Right lung (tissue), 10 donors: ENCODE measurements around the gene SLC27A4. TPM values are rescaled to one million over a fixed set of nuclear protein-coding genes. Genes with fewer than 3 reads are reported as not detected.
A peak's percentile ranks its signal among the peaks of the same experiment; 100 is the strongest.

Experiments
- DNase-seq, 2 donors: peaks; one replicate each; pipeline ENCODE4 v3.0.0-alpha.2; 2013
- long read RNA-seq, 8 donors: transcript quantifications; one replicate each; lab custom pipeline, GENCODE V29; 2026
- polyA plus RNA-seq, 5 donors: library from polyadenylated mRNA; unstranded; fragments of 120-200 nt; gene quantifications; one replicate each; pipeline versions ENCODE4 v1.2.1 to v1.2.3, GENCODE V29; 2013; ENCODE audit warnings: inconsistent platforms in 1 of 5, low replicate concordance in 1 of 5; ENCODE audit not compliant: insufficient read length in 5 of 5, insufficient read depth in 1 of 5

SLC27A4 gene
- polyA plus RNA-seq, result 10 to 100 TPM in 2 of 5 donors, 1 to 10 TPM in 3; 7.0 to 17.3 (median 9.5) TPM
- long read RNA-seq, donor 1, partial matches to known transcripts, result 0 of 1 reads
- long read RNA-seq, donor 1, other reads (novel, unspliced or antisense), result 0 of 1 reads
- long read RNA-seq, donor 2, partial matches to known transcripts, result 0 of 2 reads
- long read RNA-seq, donor 2, other reads (novel, unspliced or antisense), result 0 of 2 reads
- long read RNA-seq, donor 3, partial matches to known transcripts, result 0 of 1 reads
- long read RNA-seq, donor 3, other reads (novel, unspliced or antisense), result 0 of 1 reads
- long read RNA-seq, donor 4, result 0 reads
- long read RNA-seq, donor 5, result 0 reads
- long read RNA-seq, donor 6, partial matches to known transcripts, result 0 of 2 reads
- long read RNA-seq, donor 6, other reads (novel, unspliced or antisense), result 0 of 2 reads
- long read RNA-seq, donor 7, transcript SLC27A4-201 (13 exons, 3,028 nt), result major isoform, 7 of 7 reads
- long read RNA-seq, donor 7, partial matches to known transcripts, result 0 of 7 reads
- long read RNA-seq, donor 7, other reads (novel, unspliced or antisense), result 0 of 7 reads
- long read RNA-seq, donor 8, result 0 reads

- peak; percentile 63 to 70 for DNase-seq
Measured at GRCh38 chr9:128339761-128340690, at the start of gene SLC27A4. TSS of gene SLC27A4 (plus strand) at chr9:128340527. CDS start at chr9:128343133, 2,606 bp downstream.

DNA sequence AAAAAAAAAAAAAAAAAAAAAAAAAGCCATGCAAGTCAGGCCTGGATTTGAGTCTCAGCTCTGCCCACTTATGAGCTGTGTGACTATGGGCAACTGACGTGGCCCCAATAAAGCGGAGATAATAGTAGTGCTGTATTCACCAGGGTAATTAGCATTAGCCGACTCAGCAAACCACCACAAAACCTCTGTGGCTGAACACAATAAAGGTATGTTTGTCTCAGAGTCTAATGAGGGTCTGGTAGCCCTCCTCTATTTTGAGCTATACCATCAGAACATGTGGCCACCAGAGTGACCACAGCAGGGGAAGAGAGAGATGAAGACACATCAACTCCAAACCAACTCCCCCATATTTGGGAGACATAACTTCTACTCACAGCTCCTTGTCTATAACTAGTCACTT lies 48.3 kb upstream of the SLC27A4 start:
- DNase-seq, result no peak

GRCh38 chr9:128293091-128293490 lies 47.2 kb upstream of the SLC27A4 start:
- no peak for DNase-seq

DNA sequence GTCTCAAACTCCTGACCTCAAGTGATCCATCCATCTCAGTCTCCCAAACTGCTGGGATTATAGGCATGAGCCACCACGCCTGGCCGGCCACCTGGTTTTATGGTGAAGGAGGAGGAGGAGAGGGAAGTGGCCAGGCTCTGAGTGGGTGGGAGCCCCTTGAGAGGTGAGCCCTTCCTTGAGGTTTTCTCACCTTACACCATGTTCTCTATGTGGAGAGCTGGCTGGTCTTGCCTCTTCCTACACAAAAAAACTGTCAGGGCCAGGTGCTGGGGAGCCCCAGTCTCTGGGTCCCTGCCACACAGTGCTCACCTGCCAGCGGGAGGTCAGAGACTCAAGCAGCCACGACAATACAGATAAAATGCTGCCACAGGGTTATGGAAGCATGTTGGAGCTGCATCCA lies 46.2 kb upstream of the SLC27A4 start:
- DNase-seq, result no peak

GRCh38 chr9:128296340-128297220 lies 43.7 kb upstream of the SLC27A4 start:
- DNase-seq, result no peak

- DNase-seq, result no peak
Measured at GRCh38 chr9:128297221-128297773, 43.0 kb upstream of the SLC27A4 start.

DNA sequence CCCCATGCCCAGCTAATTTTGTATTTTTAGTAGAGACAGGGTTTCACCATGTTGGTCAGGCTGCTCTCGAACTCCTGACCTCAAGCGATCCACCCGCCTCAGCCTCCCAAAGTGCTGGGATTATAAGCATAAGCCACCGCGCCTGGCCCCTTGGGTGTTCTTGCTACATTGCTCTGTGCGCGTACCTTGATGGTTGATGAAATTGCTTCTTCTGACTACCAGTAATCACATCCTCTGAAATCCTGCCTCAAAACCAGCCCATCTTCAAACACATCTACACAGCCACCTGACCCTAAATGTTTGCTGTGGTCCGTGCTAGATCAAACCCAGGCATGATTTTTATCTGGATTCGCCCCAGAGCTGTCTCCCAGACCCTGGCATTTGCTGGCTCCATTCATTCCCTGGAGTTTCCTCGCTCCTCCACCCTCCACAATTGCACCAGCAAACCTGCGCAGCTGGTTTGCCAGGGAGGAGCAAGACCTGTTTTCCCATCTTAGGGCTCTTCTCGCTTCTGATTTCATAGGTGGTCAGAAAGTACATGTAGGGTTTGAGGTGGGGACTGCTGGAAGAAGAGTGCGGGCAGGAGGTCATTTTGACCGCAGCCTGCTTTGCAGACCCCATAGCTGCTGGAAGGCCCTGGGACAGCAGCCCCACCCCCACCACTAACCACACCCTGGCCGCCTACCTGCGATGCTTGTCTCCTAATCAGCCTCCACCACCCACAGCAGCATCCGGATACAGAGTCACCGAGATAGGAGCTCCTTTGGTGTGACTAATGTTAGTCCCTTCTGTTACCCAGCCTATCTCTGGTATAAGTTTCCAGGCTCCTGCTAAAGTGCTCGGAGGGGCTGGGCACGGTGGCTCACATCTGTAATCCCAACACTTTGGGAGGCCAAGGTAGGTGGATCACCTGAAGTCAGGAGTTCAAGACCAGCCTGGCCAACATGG lies 41.5 kb upstream of the SLC27A4 start:
- no peak for DNase-seq

- DNase-seq, result no peak
Measured at GRCh38 chr9:128304136-128304970, 36.0 kb upstream of the SLC27A4 start.

- no peak for DNase-seq
Measured at GRCh38 chr9:128304971-128305288, 35.4 kb upstream of the SLC27A4 start.

DNA sequence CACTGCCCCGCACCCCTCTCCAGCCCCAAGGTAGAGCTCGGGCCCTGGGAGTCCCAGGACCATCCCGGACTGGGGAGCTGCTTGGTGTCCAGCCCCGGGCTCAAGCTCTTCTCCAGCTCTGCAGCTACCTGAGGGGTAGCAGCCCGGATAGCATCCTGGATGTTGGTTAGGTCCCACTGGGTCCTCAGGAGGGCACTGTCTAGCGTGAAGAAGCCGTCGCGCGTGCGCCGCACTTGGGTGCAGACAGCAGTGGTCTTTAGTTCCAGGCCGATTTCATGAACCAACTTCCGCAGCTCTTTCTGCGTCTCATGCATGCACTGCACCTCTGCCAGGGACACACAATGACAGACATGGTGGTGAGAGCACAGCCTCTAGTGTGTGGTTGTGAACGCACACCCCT lies 30.8 kb upstream of the SLC27A4 start:
- no peak for DNase-seq

DNA sequence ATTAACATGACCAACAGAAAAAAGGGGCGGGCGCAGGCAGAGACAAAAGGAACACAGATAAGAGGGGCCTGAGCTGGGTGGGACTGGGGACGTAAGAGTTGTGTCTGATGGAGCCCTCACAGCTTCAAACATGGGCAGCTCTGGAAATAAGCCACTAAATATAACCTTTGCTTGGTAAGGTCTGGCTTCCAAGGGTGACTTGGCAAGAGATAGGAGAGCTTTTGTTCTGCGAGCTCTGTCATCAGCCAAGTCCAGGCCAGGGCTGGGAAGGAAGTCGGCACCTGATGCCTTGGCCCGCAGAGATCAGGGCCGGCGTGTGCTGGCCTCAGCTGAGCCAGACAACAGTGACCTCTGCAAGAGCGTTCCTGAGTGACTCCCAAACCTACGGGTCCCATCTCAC lies 29.9 kb upstream of the SLC27A4 start:
- no peak for DNase-seq

DNA sequence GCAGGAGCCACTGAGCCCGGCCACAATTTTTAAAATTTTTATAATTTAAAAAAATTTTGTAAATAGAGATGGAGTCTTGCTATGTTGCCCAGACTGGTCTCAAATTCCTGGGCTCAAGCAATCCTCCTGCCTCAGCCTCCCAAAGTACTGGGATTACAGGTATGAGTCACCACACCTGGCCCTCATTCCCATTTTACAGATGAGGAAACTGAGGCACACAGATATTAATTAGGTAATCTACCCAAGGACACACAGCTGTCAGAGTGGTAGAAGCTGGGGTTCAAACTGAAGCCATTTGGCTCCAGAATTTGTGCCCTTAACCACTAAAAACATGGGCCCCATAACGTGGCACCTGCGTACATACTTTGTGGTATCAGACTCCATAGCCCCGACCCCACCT lies 25.6 kb upstream of the SLC27A4 start:
- DNase-seq, result no peak

DNA sequence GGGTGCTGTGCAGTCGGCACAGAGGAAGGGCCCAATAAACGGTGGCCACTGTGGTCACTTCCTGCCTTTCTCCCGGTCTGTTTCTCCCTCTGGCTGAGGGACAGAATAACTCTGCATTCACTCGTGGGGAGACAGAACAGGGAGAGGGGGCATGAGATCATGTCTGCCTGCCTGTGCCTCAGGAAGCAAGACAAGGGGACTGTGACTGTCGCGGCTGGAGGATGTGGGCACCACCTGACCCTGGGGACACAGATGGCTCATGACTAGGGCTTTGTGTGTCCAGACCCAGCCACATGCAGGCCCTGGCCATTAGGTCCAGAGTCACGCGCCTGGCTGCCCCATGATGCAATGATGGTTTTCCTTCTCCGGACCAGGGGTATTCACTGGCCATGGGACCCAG lies 23.9 kb upstream of the SLC27A4 start:
- DNase-seq, result no peak

- DNase-seq, result no peak
Measured at GRCh38 chr9:128317629-128318028, 22.7 kb upstream of the SLC27A4 start.

GRCh38 chr9:128321343-128321742 lies 19.0 kb upstream of the SLC27A4 start:
- DNase-seq, result no peak

- DNase-seq, result no peak
Measured at GRCh38 chr9:128321879-128322403, 18.4 kb upstream of the SLC27A4 start.

DNA sequence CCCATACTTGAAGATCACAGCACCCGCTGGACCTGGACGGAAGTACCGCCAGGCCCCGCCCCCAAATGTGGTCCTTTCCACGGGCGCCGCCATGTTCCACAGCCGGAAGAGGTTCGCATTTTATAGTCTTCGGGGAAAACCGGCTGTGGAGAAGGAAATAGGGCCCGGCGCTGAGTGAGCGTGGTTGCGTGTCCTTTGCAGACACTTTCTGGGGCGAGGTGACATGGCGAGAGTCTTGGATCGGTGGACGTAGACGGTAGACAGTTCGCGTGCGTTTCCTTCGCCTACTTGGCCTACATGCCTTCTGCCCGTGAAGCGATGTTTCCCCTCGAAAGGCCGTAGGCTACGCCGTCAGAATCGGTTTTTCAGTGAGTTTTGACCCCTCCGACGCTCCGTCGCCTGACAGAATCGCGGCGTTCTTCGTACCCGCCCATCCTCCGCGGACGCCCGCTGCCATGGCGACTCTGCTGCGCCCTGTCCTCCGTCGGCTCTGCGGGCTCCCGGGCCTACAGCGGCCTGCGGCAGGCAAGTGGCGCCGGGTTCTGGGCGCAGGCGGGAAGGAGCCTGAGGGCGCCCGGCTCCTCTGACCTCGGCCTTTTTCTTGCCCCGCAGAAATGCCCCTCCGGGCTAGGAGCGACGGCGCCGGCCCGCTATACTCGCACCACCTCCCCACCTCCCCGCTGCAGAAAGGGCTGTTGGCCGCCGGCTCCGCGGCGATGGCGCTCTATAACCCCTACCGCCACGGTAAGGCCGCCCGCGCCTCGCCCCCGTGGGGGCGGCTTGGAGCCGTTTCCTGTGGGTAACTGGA lies 17.7 kb upstream of the SLC27A4 start, which contains the start of the genes COQ4 and TRUB2:
COQ4 (plus strand) TSS at position 436 of the 808 bp plus-strand sequence; CDS start at position 456, 20 bp downstream.
TRUB2 (minus strand) TSS at position 44 of the 808 bp plus-strand sequence; CDS start at position 5, 39 bp downstream.
- peak; percentile 95 to 96 for DNase-seq
